Heart left ventricle (tissue), 16 donors: ENCODE data around the gene NOP9. TPM values are rescaled to one million over a fixed set of nuclear protein-coding genes. Genes with fewer than 3 reads are reported as not detected.

ENCODE experiments used
- ATAC-seq, 4 donors: fragments of 200-7000 bp; cut with Tn5 transposase; one replicate each; pipeline ENCODE4 v1.9.1; 2020 to 2022; ENCODE audit warnings: moderate library complexity in 4 of 4, mild to moderate bottlenecking in 3 of 4, moderate number of reproducible peaks in 1 of 4
- DNase-seq, 5 donors: peaks; one replicate each; pipeline ENCODE4 v3.0.0-alpha.2; 2020
- H3K27ac ChIP-seq, 12 donors: fragments of 200-600 bp; sonication (generic) in 4 of 12; one replicate each; pipeline versions ENCODE4 v1.5.0 to v1.8.0; 2016 to 2022; ENCODE audit warnings: mild to moderate bottlenecking in 2 of 12
- H3K27me3 ChIP-seq, 9 donors: fragments of 200-600 bp; sonication (generic) in 2 of 9; one replicate each; pipeline versions ENCODE4 v1.5.1 to v1.8.0; 2016 to 2022; ENCODE audit warnings: mild to moderate bottlenecking in 3 of 9
- H3K36me3 ChIP-seq, 9 donors: fragments of 200-600 bp; sonication (generic) in 2 of 9; one replicate each; pipeline versions ENCODE4 v1.5.0 to v1.8.0; 2018 to 2022; ENCODE audit warnings: mild to moderate bottlenecking in 2 of 9
- H3K4me1 ChIP-seq, 12 donors: fragments of 200-600 bp; sonication (generic) in 4 of 12; one replicate each; pipeline versions ENCODE4 v1.5.0 to v1.8.0; 2016 to 2022; ENCODE audit warnings: mild to moderate bottlenecking in 3 of 12
- H3K4me3 ChIP-seq, 12 donors: fragments of 200-600 bp; sonication (generic) in 4 of 12; one replicate each; pipeline versions ENCODE4 v1.5.0 to v1.8.0; 2017 to 2022; ENCODE audit warnings: mild to moderate bottlenecking in 9 of 12, moderate library complexity in 4 of 12
- H3K9me3 ChIP-seq, 12 donors: fragments of 200-600 bp; sonication (generic) in 4 of 12; one replicate each; pipeline versions ENCODE4 v1.5.0 to v1.8.0; 2016 to 2022; ENCODE audit warnings: mild to moderate bottlenecking in 1 of 12
- CTCF ChIP-seq, 12 donors: fragments of 200-600 bp; sonication (generic) in 4 of 12; IDR thresholded peaks; one replicate each; pipeline versions ENCODE4 v1.5.0 to v1.8.0; 2018 to 2022; ENCODE audit warnings: antibody characterized with exemption in 12 of 12, mild to moderate bottlenecking in 5 of 12
- POLR2A ChIP-seq, 2 donors: fragments of 450-650 bp; IDR thresholded peaks; one replicate each; pipeline ENCODE4 v1.6.1; 2017; ENCODE audit warnings: antibody characterized with exemption in 2 of 2, mild to moderate bottlenecking in 2 of 2, moderate library complexity in 2 of 2
- WGBS, 4 donors: extraction: QIAGEN DNeasy Blood & Tissue Kit in 2 of 4; methylation state at CpG; one replicate each; pipeline versions ENCODE4 v1.1.5 to v1.1.7; 2013 to 2018; 5-methylcytosine and 5-hydroxymethylcytosine counted together
- intact Hi-C, 10 donors: fragments of 100-400 bp; cut with DNase I; formaldehyde crosslinking; loops; one replicate each; pipeline versions ENCODE4 v1.11.1 to v1.14.2; 2022
- polyA plus RNA-seq, 2 donors: library from polyadenylated mRNA; stranded (reverse); fragments of 200-250 nt; gene quantifications; one replicate each; pipeline ENCODE4 v1.2.3, GENCODE V29; 2013
- total RNA-seq, 9 donors: library from RNA; depleted of rRNA in 2 of 9; stranded (reverse); fragments of >200 nt in 2 of 9; fragmentation: NEBNext Ultra II Directional in 3 of 9; extraction: Animal tissue kit (Norgen Biotek cat#: 25700) in 3 of 9; gene quantifications; one replicate each; pipeline versions ENCODE4 v1.1.0 to v1.2.4, GENCODE V29; 2016 to 2023
- donor health status: ischemic (EF 13 %, LVEDD 7.1; RV severe dilation, severe dysfunction).
- donor health status: healthy with polysubstance abuse.
- donor health status: DM: no; HTN: yes; CAD: no.
- donor health status: DM: no; HTN: no; CAD: no.
- donor health status: ischemic (EF 25% LVEDD 6.9; RV normal size, moderate dysfunction).
- donor health status: ischemic (EF 25% LVEDD 5.7; RV mildly dilated, moderate dysfunction).
- donor health status: healthy.
- donor health status: DM: yes; HTN: yes; CAD: no.
- donor health status: ischemic (EF 35%, LVEDD 5.7; RV mildly dilated, moderate dysfunction).
- donor health status: nonischemic (EF 11% LVEDD 7.7; RV severe dilation, severe dysfunction).
- donor health status: DM: yes; HTN: yes; CAD: no.
- donor health status: PGD.
- donor health status: ischemic (EF 29% LVEDD 5.4; RV normal size, mild dysfunction).
- donor health status: nonischemic (EF 23%, LVEDD 6.1; RV moderate dilation, normal function).

Gene NOP9
- total and polyA plus RNA-seq, 11 donors, result 13.5 to 34.0 (median 27.8) TPM

- TF ChIP-seq CTCF (IDR thresholded peaks at IDR 0.05) (no peak), POLR2A (IDR thresholded peaks at IDR 0.05) (no peak)
- DNase-seq (no peak), ATAC-seq (no peak)
- H3K27me3 ChIP-seq, result no peaks in the 10 kb centered on the region
- peaks cover 0 to 31% (median 18%) of the 10 kb centered on the region in 9 donors for H3K36me3 ChIP-seq
- peak overlapping the region; percentile 67 to 98 (median 86) for H3K4me3 ChIP-seq
- H3K9me3 ChIP-seq, result no peaks in the 10 kb centered on the region
- WGBS, 4 donors, result 24 to 30% (median 29%) methylated on average over 3 of the region's 3 CpGs
- H3K27ac ChIP-seq, result peak overlapping the region in 11 of 12 donors; percentile 89 to 99 (median 98)
- peaks cover 0 to 53% (median 12%) of the 10 kb centered on the region in 12 donors for H3K4me1 ChIP-seq
- intact Hi-C loops, result loop anchor here in 2 of 10 donors (1.0 to 2.0 kb wide), 3 partner anchors 27 to 30 kb away; partner anchors contain the start of genes DHRS1 (in 1 of the 2), NOP9 (in 1 of the 2) and TINF2 (in 1 of the 2)
Measured at GRCh38 chr14:24271834-24272263, 27.8 kb upstream of the NOP9 start.

GRCh38 chr14:24272467-24272866, 27.2 kb upstream of the NOP9 start:
- Histone ChIP-seq H3K4me1 (peaks cover 0 to 59% (median 12%) of the 10 kb centered on the region in 12 donors), H3K9me3 (no peaks in the 10 kb centered on the region), H3K27ac (peak overlapping the region in 1 of 12 donors; percentile 97), H3K27me3 (no peaks in the 10 kb centered on the region), H3K4me3 (no peak overlapping the region), H3K36me3 (peaks cover 0 to 24% (median 12%) of the 10 kb centered on the region in 9 donors)
- intact Hi-C loops, result no loop called here
- ATAC-seq (no peak), DNase-seq (no peak)
- TF ChIP-seq CTCF (IDR thresholded peaks at IDR 0.05) (no peak), POLR2A (IDR thresholded peaks at IDR 0.05) (no peak)
- 80 to 87% (median 85%) methylated on average over 2 of the region's 2 CpGs for WGBS, 4 donors

GRCh38 chr14:24273422-24273998, 26.1 kb upstream of the NOP9 start:
- intact Hi-C loops, result no loop called here
- H3K4me1 ChIP-seq, result peaks cover 0 to 70% (median 12%) of the 10 kb centered on the region in 12 donors

More at GRCh38 chr14:24273422-24273998, 26.1 kb upstream of the NOP9 start:
- Histone ChIP-seq H3K9me3 (no peaks in the 10 kb centered on the region), H3K27ac (peak overlapping the region in 4 of 12 donors; percentile 8 to 97 (median 30)), H3K36me3 (peaks cover 0 to 14% (median 6%) of the 10 kb centered on the region in 9 donors), H3K4me3 (no peak overlapping the region), H3K27me3 (no peaks in the 10 kb centered on the region)
- ATAC-seq (no peak), DNase-seq (no peak)
- 47 to 86% (median 66%) methylated on average over 3 of the region's 3 CpGs for WGBS, 4 donors
- TF ChIP-seq CTCF (IDR thresholded peaks at IDR 0.05) (no peak), POLR2A (IDR thresholded peaks at IDR 0.05) (no peak)
